Astrocyte of the spinal cord (primary cell): ENCODE results near the gene ICA1L.

Experiments
- DNase-seq: peaks from one replicate; pipeline ENCODE4 v3.0.0; 2011; ENCODE audit warnings: low read depth, low spot score
- H3K4me3 ChIP-seq: 2 replicates; pipeline ENCODE4 v1.5.1; 2011; ENCODE audit warnings: low read depth, mild to moderate bottlenecking, low read length, moderate library complexity
- in situ Hi-C: cut with HindIII; loops from 2 replicates; pipeline ENCODE4 v1.10.0; 2017; ENCODE audit warnings: low sequenced_read_pairs
- TF ChIP-seq, protein P1 (sequence below): IDR thresholded peaks from 2 replicates; pipeline ENCODE4 v1.5.1; 2012; ENCODE audit warnings: low read depth, mild to moderate bottlenecking, low read length, inconsistent platforms

ICA1L gene

DNA sequence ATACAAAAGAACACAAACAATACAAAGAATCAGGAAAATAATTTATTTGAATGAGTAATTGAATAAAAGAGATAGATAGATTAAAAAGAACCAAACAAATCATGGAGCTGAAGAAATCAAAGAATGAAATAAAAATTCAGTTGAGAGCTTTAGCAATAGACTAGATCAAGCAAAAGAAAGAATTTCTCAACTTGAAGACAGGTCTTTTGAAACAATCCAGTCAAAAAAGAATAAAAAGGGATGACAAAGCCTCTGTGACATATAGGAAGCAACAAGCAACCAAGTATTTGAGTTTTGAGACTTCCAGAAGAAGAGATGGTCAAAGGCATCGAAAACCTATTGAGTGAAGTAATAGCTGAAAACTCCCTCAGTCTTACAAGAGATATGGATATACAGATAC, 128.0 kb downstream of the ICA1L start:
- no peak for DNase-seq
- H3K4me3 ChIP-seq, result no peak overlapping the region
- TF ChIP-seq, protein P1, sequence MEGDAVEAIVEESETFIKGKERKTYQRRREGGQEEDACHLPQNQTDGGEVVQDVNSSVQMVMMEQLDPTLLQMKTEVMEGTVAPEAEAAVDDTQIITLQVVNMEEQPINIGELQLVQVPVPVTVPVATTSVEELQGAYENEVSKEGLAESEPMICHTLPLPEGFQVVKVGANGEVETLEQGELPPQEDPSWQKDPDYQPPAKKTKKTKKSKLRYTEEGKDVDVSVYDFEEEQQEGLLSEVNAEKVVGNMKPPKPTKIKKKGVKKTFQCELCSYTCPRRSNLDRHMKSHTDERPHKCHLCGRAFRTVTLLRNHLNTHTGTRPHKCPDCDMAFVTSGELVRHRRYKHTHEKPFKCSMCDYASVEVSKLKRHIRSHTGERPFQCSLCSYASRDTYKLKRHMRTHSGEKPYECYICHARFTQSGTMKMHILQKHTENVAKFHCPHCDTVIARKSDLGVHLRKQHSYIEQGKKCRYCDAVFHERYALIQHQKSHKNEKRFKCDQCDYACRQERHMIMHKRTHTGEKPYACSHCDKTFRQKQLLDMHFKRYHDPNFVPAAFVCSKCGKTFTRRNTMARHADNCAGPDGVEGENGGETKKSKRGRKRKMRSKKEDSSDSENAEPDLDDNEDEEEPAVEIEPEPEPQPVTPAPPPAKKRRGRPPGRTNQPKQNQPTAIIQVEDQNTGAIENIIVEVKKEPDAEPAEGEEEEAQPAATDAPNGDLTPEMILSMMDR, result no peak
- in situ Hi-C loops, result no loop called here

DNA sequence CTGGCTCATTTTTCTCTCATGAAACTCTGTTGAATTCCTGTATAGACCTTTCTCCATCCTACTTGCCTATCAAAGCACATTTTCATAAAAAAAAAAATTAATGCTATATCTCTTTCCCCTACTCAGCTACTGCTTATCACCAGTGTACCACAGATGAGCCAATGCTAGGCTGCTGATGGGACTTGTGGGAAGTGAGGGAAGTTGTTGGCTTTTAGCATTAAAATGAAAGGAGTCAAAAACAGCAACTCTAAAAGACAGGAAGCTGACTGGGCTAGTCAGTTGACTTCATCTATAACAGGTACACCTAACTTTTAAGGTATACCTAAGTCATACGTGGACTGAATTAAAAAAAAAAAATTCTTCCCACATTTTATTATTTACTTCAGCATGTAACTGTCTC, 134.7 kb downstream of the ICA1L start:
- no peak for DNase-seq
- no peak overlapping the region for H3K4me3 ChIP-seq
- TF ChIP-seq, protein P1, result no peak
- in situ Hi-C loops, result no loop called here

DNA sequence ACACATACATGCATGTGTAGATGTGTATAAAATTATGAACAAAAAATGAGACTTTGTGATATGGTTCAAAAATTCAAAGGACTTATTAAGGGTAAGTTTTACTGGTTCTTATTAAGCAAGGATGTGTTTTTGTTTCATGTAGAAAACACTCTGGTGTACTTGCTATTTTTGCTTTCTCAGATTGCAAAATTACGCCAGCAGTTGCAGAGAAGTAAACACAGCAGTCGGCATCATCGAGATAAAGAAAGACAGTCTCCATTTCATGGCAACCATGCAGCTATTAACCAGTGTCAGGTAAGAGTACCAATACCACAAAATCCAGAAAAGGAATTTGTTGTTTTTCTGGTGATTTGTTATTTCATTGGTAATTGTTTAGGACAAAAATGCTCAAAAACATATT, 145.5 kb downstream of the ICA1L start:
- in situ Hi-C loops, result no loop called here
- H3K4me3 ChIP-seq, result no peak overlapping the region
- TF ChIP-seq, protein P1, result no peak
- no peak for DNase-seq

DNA sequence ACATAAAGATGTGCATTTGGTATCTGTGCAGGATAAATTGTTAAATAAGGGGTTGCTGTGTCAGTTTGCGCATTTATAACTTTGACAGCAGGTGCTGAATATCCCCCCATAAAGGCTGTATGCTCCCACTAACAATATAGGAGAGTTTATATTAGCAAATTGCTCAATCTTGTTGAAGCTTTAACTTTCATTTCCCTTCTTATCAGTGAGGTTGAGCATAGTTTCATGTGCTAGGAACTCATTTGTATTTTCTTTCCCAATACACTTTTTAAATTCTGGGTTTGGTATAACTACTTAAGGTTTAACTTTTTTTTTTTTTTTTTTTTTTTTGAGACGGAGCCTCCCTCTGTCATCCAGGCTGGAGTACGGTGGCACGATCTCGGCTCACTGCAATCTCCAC, 147.8 kb downstream of the ICA1L start:
- no peak for DNase-seq
- in situ Hi-C loops, result no loop called here
- TF ChIP-seq, protein P1, result no peak
- no peak overlapping the region for H3K4me3 ChIP-seq
